GM21529 (cell line): ENCODE measurements around the gene EXOC2.
"Not testable (repeated sequence)": the region's sequence is repeated elsewhere in the genome, so short reads cannot be mapped to it uniquely, and the experiment has no call there.

ENCODE experiments used
- ATAC-seq: cut with Tn5 transposase; IDR thresholded peaks from one replicate; pipeline ENCODE4 v1.9.1; 2021; ENCODE audit not compliant: unreplicated experiment

Gene EXOC2

GRCh38 chr6:680251-680650 lies 12.7 kb downstream of the EXOC2 start:
- no peak for ATAC-seq

- no peak for ATAC-seq
Observed at GRCh38 chr6:679282-679681, 13.7 kb downstream of the EXOC2 start.

GRCh38 chr6:678520-678919 lies 14.4 kb downstream of the EXOC2 start:
- ATAC-seq: no peak

- ATAC-seq: no peak
Observed at GRCh38 chr6:677919-678318, 15.0 kb downstream of the EXOC2 start.

GRCh38 chr6:674956-675355 lies 18.0 kb downstream of the EXOC2 start:
- ATAC-seq: no peak

- ATAC-seq: no peak
Observed at GRCh38 chr6:674406-674805, 18.5 kb downstream of the EXOC2 start.

GRCh38 chr6:667253-667927 lies 25.5 kb downstream of the EXOC2 start:
- no peak for ATAC-seq

- no peak for ATAC-seq
Observed at GRCh38 chr6:665403-666267, 27.3 kb downstream of the EXOC2 start.

- ATAC-seq: not testable (repeated sequence)
Observed at GRCh38 chr6:663788-664187, 29.2 kb downstream of the EXOC2 start.

GRCh38 chr6:659716-660581 lies 33.0 kb downstream of the EXOC2 start:
- no peak for ATAC-seq

GRCh38 chr6:658244-658643 lies 34.7 kb downstream of the EXOC2 start:
- no peak for ATAC-seq

- no peak for ATAC-seq
Observed at GRCh38 chr6:657743-658142, 35.2 kb downstream of the EXOC2 start.

GRCh38 chr6:656460-657252 lies 36.3 kb downstream of the EXOC2 start, which contains the start of gene HUS1B:
HUS1B (minus strand) TSS chr6:657100; CDS start chr6:656944, 156 bp downstream.
- ATAC-seq: no peak

GRCh38 chr6:654136-654535 lies 38.8 kb downstream of the EXOC2 start:
- no peak for ATAC-seq

GRCh38 chr6:652865-653264 lies 40.1 kb downstream of the EXOC2 start:
- no peak for ATAC-seq

GRCh38 chr6:650098-650497 lies 42.8 kb downstream of the EXOC2 start:
- ATAC-seq: no peak

GRCh38 chr6:642805-643204 lies 50.1 kb downstream of the EXOC2 start:
- ATAC-seq: no peak

- ATAC-seq: no peak
Observed at GRCh38 chr6:641225-641985, 51.5 kb downstream of the EXOC2 start.

GRCh38 chr6:636488-636887 lies 56.5 kb downstream of the EXOC2 start:
- ATAC-seq: peak; percentile 92

GRCh38 chr6:635233-635632 lies 57.7 kb downstream of the EXOC2 start:
- ATAC-seq: no peak
